CD14-positive monocyte (primary cell): ENCODE data around the gene PAOX. TPM values are rescaled to one million over a fixed set of nuclear protein-coding genes. Genes with fewer than 3 reads are reported as not detected.
A peak's percentile ranks its signal among the peaks of the same experiment; 100 is the strongest.

Source experiments
- DNase-seq, 3 donors: peaks; one replicate each; pipeline ENCODE4 v3.0.0-alpha.2; 2011 to 2022
- H2AFZ ChIP-seq: 2 replicates; pipeline ENCODE4 v1.6.0; 2012; ENCODE audit warnings: mild to moderate bottlenecking, low read depth, low read length, inconsistent platforms; ENCODE audit not compliant: insufficient read depth, poor library complexity, severe bottlenecking
- H3K27ac ChIP-seq, 2 donors: 1 replicate in 1 of 2; 2 replicates in 1 of 2; pipeline ENCODE4 v1.5.1; 2012 to 2013; ENCODE audit warnings: low read length in 2 of 2, control low read depth in 1 of 2, inconsistent platforms in 1 of 2, low read depth in 1 of 2, mild to moderate bottlenecking in 1 of 2
- H3K27me3 ChIP-seq, 2 donors: one replicate each; pipeline versions ENCODE4 v1.6.0 to v1.6.1; 2011 to 2013; ENCODE audit warnings: low read length in 2 of 2; ENCODE audit not compliant: control insufficient read depth in 2 of 2, insufficient read depth in 2 of 2
- H3K36me3 ChIP-seq, 2 donors: replicated peaks in 1 of 2; 1 replicate in 1 of 2; 2 replicates in 1 of 2; pipeline versions ENCODE4 v1.5.1 to v1.6.1; 2012 to 2013; ENCODE audit warnings: low read length in 2 of 2, control low read depth in 1 of 2, inconsistent platforms in 1 of 2, mild to moderate bottlenecking in 1 of 2; ENCODE audit not compliant: insufficient read depth in 2 of 2, control insufficient read depth in 1 of 2
- H3K4me1 ChIP-seq, 2 donors: 1 replicate in 1 of 2; 2 replicates in 1 of 2; pipeline versions ENCODE4 v1.5.1 to v1.6.1; 2012 to 2013; ENCODE audit warnings: low read length in 2 of 2, control low read depth in 1 of 2, inconsistent platforms in 1 of 2, mild to moderate bottlenecking in 1 of 2, moderate library complexity in 1 of 2; ENCODE audit not compliant: insufficient read depth in 2 of 2, control insufficient read depth in 1 of 2
- H3K4me2 ChIP-seq: replicated peaks from 2 replicates; pipeline ENCODE3; 2012; ENCODE audit warnings: low read length, moderate library complexity, mild to moderate bottlenecking; ENCODE audit not compliant: poor library complexity, severe bottlenecking; ENCODE audit errors: extremely low read depth
- H3K4me3 ChIP-seq, 3 experiments: fragments of 200-600 bp in 1 of 3; sonication (generic) in 1 of 3; replicated peaks in 1 of 3; 1 replicate in 2 of 3; 2 replicates in 1 of 3; pipeline ENCODE4 v1.5.1; 2011 to 2013; ENCODE audit warnings: low read length in 3 of 3, mild to moderate bottlenecking in 3 of 3, control low read depth in 2 of 3, low read depth in 2 of 3, inconsistent platforms in 1 of 3, moderate library complexity in 1 of 3
- H3K79me2 ChIP-seq: 2 replicates; pipeline ENCODE4 v1.6.0; 2012; ENCODE audit warnings: mild to moderate bottlenecking, control low read depth, inconsistent platforms, low read length, moderate library complexity; ENCODE audit not compliant: insufficient read depth
- H3K9ac ChIP-seq: 2 replicates; pipeline ENCODE4 v1.6.0; 2017; ENCODE audit warnings: low read length, mild to moderate bottlenecking; ENCODE audit not compliant: insufficient read depth, poor library complexity, severe bottlenecking
- H3K9me3 ChIP-seq, 2 donors: replicated peaks in 1 of 2; 1 replicate in 1 of 2; 2 replicates in 1 of 2; pipeline versions ENCODE4 v1.5.1 to v1.6.1; 2012 to 2013; ENCODE audit warnings: low read length in 2 of 2, control low read depth in 1 of 2; ENCODE audit not compliant: control insufficient read depth in 1 of 2, insufficient read depth in 1 of 2
- H4K20me1 ChIP-seq: 2 replicates; pipeline ENCODE4 v1.6.0; 2012; ENCODE audit warnings: mild to moderate bottlenecking, low read length, control low read depth, moderate library complexity; ENCODE audit not compliant: insufficient read depth
- H3K27ac Mint-ChIP-seq, 7 donors: one replicate each; pipeline ENCODE4 v1.8.0; 2020; ENCODE audit warnings: mild to moderate bottlenecking in 7 of 7, mixed read lengths in 7 of 7, moderate library complexity in 6 of 7, inconsistent platforms in 2 of 7
- H3K27me3 Mint-ChIP-seq, 3 donors: one replicate each; pipeline ENCODE4 v1.8.0; 2021 to 2022; ENCODE audit warnings: low read depth in 3 of 3, mild to moderate bottlenecking in 3 of 3, mixed read lengths in 3 of 3, moderate library complexity in 3 of 3, inconsistent platforms in 1 of 3
- H3K36me3 Mint-ChIP-seq, 2 donors: one replicate each; pipeline ENCODE4 v1.8.0; 2020; ENCODE audit warnings: mixed read lengths in 2 of 2, inconsistent platforms in 1 of 2, mild to moderate bottlenecking in 1 of 2
- H3K4me1 Mint-ChIP-seq: one replicate; pipeline ENCODE4 v1.8.0; 2020; ENCODE audit warnings: mild to moderate bottlenecking, mixed read lengths
- H3K4me3 Mint-ChIP-seq, 2 donors: one replicate each; pipeline ENCODE4 v1.8.0; 2020; ENCODE audit warnings: mild to moderate bottlenecking in 2 of 2, mixed read lengths in 2 of 2, moderate library complexity in 1 of 2
- H3K9me3 Mint-ChIP-seq, 7 donors: one replicate each; pipeline ENCODE4 v1.8.0; 2020 to 2022; ENCODE audit warnings: mixed read lengths in 7 of 7, mild to moderate bottlenecking in 6 of 7, moderate library complexity in 6 of 7, inconsistent platforms in 2 of 7
- WGBS: methylation state at CpG from one replicate; pipeline ENCODE4 v1.1.5; 2013; ENCODE audit warnings: missing lambda C conversion rate; ENCODE audit not compliant: insufficient coverage; 5-methylcytosine and 5-hydroxymethylcytosine counted together
- intact Hi-C, 2 donors: fragments of 100-400 bp; cut with micrococcal nuclease; formaldehyde crosslinking; loops; one replicate each; pipeline versions ENCODE4 v1.15.0 to v1.15.1; 2023
- polyA plus RNA-seq, 3 donors: library from polyadenylated mRNA; depleted of rRNA in 1 of 3; unstranded in 2 of 3; stranded (reverse) in 1 of 3; fragments of 300-500 nt in 2 of 3; fragments of >200 nt in 1 of 3; fragmentation: Illumina TruSeq in 2 of 3; gene quantifications; 1 replicate in 2 of 3; 2 replicates in 1 of 3; pipeline ENCODE4 v1.2.3, GENCODE V29; 2012 to 2021
- TF ChIP-seq, protein P1 (sequence below): fragments of 200-600 bp; IDR thresholded peaks from one replicate; pipeline ENCODE4 v1.8.0; 2022; ENCODE audit warnings: antibody characterized with exemption, mild to moderate bottlenecking

The PAOX gene
- polyA plus RNA-seq, 3 donors, result 3.9 to 9.5 (median 9.3) TPM

DNA sequence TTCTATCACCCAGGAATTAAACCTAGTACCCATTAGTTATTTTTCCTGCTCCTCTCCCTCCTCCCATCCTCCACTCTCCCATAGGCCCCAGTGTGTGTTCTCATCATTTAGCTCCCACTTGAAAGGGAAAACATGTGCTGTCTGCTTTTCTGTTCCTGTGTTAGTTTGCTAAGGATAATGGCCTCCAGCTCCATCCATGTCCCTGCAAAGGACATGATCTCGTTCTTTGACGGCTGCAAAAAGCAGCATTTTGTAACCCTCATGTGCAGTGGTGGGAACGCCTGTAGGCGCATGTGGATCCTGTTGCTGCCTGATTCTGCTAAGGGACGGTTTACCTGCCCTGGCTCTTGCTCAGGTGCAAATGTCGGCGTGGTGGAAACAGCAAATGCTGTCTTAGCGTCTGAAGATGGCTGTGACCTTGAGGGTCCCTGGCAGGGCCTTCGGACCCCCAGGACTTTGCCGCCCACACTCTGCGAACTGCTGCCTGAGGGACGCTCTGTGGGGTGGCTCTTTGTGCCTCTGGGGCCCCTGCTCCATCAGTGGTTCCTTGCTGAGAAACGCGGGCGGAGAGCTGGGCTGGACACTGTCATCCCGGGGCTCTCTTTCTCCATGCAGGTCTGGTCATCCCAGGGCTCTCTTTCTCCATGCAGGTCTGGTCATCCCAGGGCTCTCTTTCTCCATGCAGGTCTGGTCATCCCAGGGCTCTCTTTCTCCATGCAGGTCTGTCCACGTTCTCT lies 9.3 kb downstream of the PAOX start:
- Mint-ChIP-seq H3K4me1 (peaks cover 23% of the 10 kb centered on the region), H3K9me3 (peaks cover 0 to 2% (median 0%) of the 10 kb centered on the region in 7 donors), H3K27ac (peak overlapping the region in 6 of 7 donors; percentile 48 to 80 (median 76)), H3K4me3 (peak overlapping the region; percentile 74 to 79), H3K36me3 (peaks cover 15 to 23% of the 10 kb centered on the region in 2 donors), H3K27me3 (peaks cover 0 to under 1% (median 0%) of the 10 kb centered on the region in 3 donors)
- no peak for DNase-seq
- Histone ChIP-seq H3K79me2 (no peaks in the 10 kb centered on the region), H3K27me3 (no peaks in the 10 kb centered on the region), H3K4me3 (peak overlapping the region in 1 of 3 experiments; percentile 60), H3K9ac (no peak overlapping the region), H3K9me3 (no peaks in the 10 kb centered on the region), H4K20me1 (no peaks in the 10 kb centered on the region), H2AFZ (peak overlapping the region; percentile 67), H3K27ac (peak overlapping the region; percentile 35 to 63), H3K4me2 (peak overlapping the region; percentile 68), H3K36me3 (no peaks in the 10 kb centered on the region), H3K4me1 (peaks cover 25 to 26% of the 10 kb centered on the region in 2 donors)
- intact Hi-C loops, result no loop called here
- 97% methylated on average over 12 of the region's 17 CpGs for WGBS
- TF ChIP-seq, protein P1, sequence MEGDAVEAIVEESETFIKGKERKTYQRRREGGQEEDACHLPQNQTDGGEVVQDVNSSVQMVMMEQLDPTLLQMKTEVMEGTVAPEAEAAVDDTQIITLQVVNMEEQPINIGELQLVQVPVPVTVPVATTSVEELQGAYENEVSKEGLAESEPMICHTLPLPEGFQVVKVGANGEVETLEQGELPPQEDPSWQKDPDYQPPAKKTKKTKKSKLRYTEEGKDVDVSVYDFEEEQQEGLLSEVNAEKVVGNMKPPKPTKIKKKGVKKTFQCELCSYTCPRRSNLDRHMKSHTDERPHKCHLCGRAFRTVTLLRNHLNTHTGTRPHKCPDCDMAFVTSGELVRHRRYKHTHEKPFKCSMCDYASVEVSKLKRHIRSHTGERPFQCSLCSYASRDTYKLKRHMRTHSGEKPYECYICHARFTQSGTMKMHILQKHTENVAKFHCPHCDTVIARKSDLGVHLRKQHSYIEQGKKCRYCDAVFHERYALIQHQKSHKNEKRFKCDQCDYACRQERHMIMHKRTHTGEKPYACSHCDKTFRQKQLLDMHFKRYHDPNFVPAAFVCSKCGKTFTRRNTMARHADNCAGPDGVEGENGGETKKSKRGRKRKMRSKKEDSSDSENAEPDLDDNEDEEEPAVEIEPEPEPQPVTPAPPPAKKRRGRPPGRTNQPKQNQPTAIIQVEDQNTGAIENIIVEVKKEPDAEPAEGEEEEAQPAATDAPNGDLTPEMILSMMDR, result no peak

DNA sequence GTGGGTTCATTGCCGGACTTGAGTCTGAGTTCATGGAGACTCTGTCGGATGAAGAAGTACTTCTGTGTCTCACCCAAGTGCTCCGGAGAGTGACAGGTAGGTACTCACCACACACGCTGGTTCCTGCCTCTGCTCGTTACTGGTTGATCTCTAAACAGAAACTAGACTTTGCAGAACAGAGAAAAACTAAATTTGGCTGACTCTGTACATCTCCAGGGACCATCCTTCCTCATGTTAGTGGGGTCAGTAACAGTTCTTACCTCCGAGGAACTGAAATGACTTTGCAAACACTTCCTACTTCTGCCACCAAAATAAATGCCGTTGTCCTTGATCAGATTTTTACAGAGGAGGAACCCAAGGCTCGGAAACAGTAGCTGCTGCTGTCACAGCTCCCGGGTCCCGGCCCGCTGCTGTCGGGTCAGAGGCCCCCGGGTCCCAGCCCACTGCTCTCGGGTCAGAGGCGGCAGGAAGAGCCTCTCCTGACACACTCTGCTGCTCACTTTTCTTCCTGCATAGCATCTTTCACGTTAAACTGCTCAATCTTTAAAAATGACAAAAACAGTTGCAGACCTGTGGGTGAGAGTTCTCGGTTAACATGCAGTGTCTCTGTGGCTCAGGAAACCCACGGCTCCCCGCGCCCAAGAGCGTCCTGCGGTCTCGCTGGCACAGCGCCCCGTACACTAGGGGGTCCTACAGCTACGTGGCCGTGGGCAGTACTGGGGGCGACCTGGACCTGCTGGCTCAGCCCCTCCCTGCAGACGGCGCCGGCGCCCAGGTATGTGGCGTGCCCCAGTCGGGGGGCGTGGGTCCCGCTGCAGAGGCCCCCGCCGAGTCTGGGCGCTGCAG lies 10.1 kb downstream of the PAOX start:
- peaks cover 28 to 29% of the 10 kb centered on the region in 2 donors for H3K4me1 ChIP-seq
- H3K4me1 Mint-ChIP-seq, result peaks cover 24% of the 10 kb centered on the region

More for the DNA sequence above, 10.1 kb downstream of the PAOX start:
- Mint-ChIP-seq H3K36me3 (peaks cover 13 to 16% of the 10 kb centered on the region in 2 donors), H3K27ac (peak overlapping the region in 6 of 7 donors; percentile 53 to 89 (median 78)), H3K27me3 (peaks cover 0 to 2% (median 0%) of the 10 kb centered on the region in 3 donors), H3K4me3 (peak overlapping the region; percentile 74 to 79), H3K9me3 (peaks cover 0 to 2% (median 0%) of the 10 kb centered on the region in 7 donors)
- Histone ChIP-seq H3K9ac (peak overlapping the region; percentile 30), H3K36me3 (no peaks in the 10 kb centered on the region), H3K9me3 (no peaks in the 10 kb centered on the region), H3K27ac (peak overlapping the region; percentile 35 to 63), H3K4me3 (peak overlapping the region; percentile 3 to 60 (median 27)), H4K20me1 (no peaks in the 10 kb centered on the region), H3K4me2 (peak overlapping the region; percentile 68), H3K27me3 (no peaks in the 10 kb centered on the region), H2AFZ (peak overlapping the region; percentile 67), H3K79me2 (no peaks in the 10 kb centered on the region)
- intact Hi-C loops, result no loop called here
- TF ChIP-seq, protein P1, result no peak
- 46% methylated on average over 32 of the region's 39 CpGs for WGBS
- DNase-seq, result peak in 1 of 3 donors; percentile 14
